Mucosa of stomach (tissue), 1 donor: ENCODE measurements around the gene RTF2.
"Not testable (repeated sequence)": the region's sequence is repeated elsewhere in the genome, so short reads cannot be mapped to it uniquely, and the experiment has no call there.

Experiments
- H3K27me3 ChIP-seq: one replicate; pipeline ENCODE4 v1.7.0; 2013; ENCODE audit warnings: mild to moderate bottlenecking, low read length; ENCODE audit not compliant: control insufficient read depth, insufficient read depth
- H3K36me3 ChIP-seq: one replicate; pipeline ENCODE4 v1.7.0; 2013; ENCODE audit warnings: low read length; ENCODE audit not compliant: control insufficient read depth, insufficient read depth
- H3K4me1 ChIP-seq: one replicate; pipeline ENCODE4 v1.7.0; 2013; ENCODE audit warnings: mild to moderate bottlenecking, low read length; ENCODE audit not compliant: control insufficient read depth, insufficient read depth
- H3K4me3 ChIP-seq: one replicate; pipeline ENCODE4 v1.7.0; 2013; ENCODE audit warnings: low read length
- H3K9ac ChIP-seq: one replicate; pipeline ENCODE4 v1.7.0; 2013; ENCODE audit warnings: mild to moderate bottlenecking, low read length, moderate library complexity
- H3K9me3 ChIP-seq: one replicate; pipeline ENCODE4 v1.7.0; 2013; ENCODE audit warnings: mild to moderate bottlenecking, low read length, moderate library complexity; ENCODE audit not compliant: control insufficient read depth
- donor health status: Pancreatic carcinoma.

Gene RTF2

GRCh38 chr20:56511926-56512325, 43.5 kb downstream of the RTF2 start:
- Histone ChIP-seq H3K36me3 (no peaks in the 10 kb centered on the region), H3K4me1 (no peaks in the 10 kb centered on the region), H3K27me3 (no peaks in the 10 kb centered on the region), H3K9me3 (no peaks in the 10 kb centered on the region), H3K9ac (no peak overlapping the region), H3K4me3 (no peak overlapping the region)

- Histone ChIP-seq H3K27me3 (no peaks in the 10 kb centered on the region), H3K9ac (no peak overlapping the region), H3K4me3 (no peak overlapping the region), H3K36me3 (no peaks in the 10 kb centered on the region), H3K9me3 (no peaks in the 10 kb centered on the region), H3K4me1 (no peaks in the 10 kb centered on the region)
Observed at GRCh38 chr20:56513161-56514150, 45.0 kb downstream of the RTF2 start.

GRCh38 chr20:56516631-56517030, 48.2 kb downstream of the RTF2 start:
- no peaks in the 10 kb centered on the region for H3K36me3 ChIP-seq
- H3K4me3 ChIP-seq = no peak overlapping the region
- H3K9ac ChIP-seq = no peak overlapping the region

GRCh38 chr20:56517211-56517610, 48.8 kb downstream of the RTF2 start:
- Histone ChIP-seq H3K9ac (no peak overlapping the region), H3K4me3 (no peak overlapping the region), H3K27me3 (no peaks in the 10 kb centered on the region), H3K4me1 (no peaks in the 10 kb centered on the region), H3K36me3 (no peaks in the 10 kb centered on the region), H3K9me3 (no peaks in the 10 kb centered on the region)

More at GRCh38 chr20:56516631-56517030, 48.2 kb downstream of the RTF2 start:
- no peaks in the 10 kb centered on the region for H3K27me3 ChIP-seq
- H3K9me3 ChIP-seq = no peaks in the 10 kb centered on the region
- no peaks in the 10 kb centered on the region for H3K4me1 ChIP-seq

- no peak overlapping the region for H3K4me3 ChIP-seq
- H3K9ac ChIP-seq = no peak overlapping the region
- H3K4me1 ChIP-seq = no peaks in the 10 kb centered on the region
- no peaks in the 10 kb centered on the region for H3K27me3 ChIP-seq
- no peaks in the 10 kb centered on the region for H3K9me3 ChIP-seq
- H3K36me3 ChIP-seq = no peaks in the 10 kb centered on the region
Observed at GRCh38 chr20:56517641-56518040, 49.2 kb downstream of the RTF2 start.

- no peaks in the 10 kb centered on the region for H3K9me3 ChIP-seq
- H3K27me3 ChIP-seq = no peaks in the 10 kb centered on the region
- no peak overlapping the region for H3K9ac ChIP-seq
- no peaks in the 10 kb centered on the region for H3K4me1 ChIP-seq
- H3K4me3 ChIP-seq = no peak overlapping the region
- no peaks in the 10 kb centered on the region for H3K36me3 ChIP-seq
Observed at GRCh38 chr20:56518126-56518525, 49.7 kb downstream of the RTF2 start.

GRCh38 chr20:56518721-56519398, 50.4 kb downstream of the RTF2 start:
- no peaks in the 10 kb centered on the region for H3K27me3 ChIP-seq
- H3K36me3 ChIP-seq = no peaks in the 10 kb centered on the region
- H3K9me3 ChIP-seq = no peaks in the 10 kb centered on the region
- no peak overlapping the region for H3K9ac ChIP-seq
- no peak overlapping the region for H3K4me3 ChIP-seq
- no peaks in the 10 kb centered on the region for H3K4me1 ChIP-seq

GRCh38 chr20:56519551-56519950, 51.1 kb downstream of the RTF2 start:
- H3K9me3 ChIP-seq = no peaks in the 10 kb centered on the region
- H3K4me1 ChIP-seq = no peaks in the 10 kb centered on the region
- no peaks in the 10 kb centered on the region for H3K36me3 ChIP-seq
- no peak overlapping the region for H3K9ac ChIP-seq
- no peaks in the 10 kb centered on the region for H3K27me3 ChIP-seq
- no peak overlapping the region for H3K4me3 ChIP-seq

- no peaks in the 10 kb centered on the region for H3K9me3 ChIP-seq
- no peaks in the 10 kb centered on the region for H3K27me3 ChIP-seq
- H3K4me1 ChIP-seq = no peaks in the 10 kb centered on the region
- H3K36me3 ChIP-seq = no peaks in the 10 kb centered on the region
- H3K4me3 ChIP-seq = no peak overlapping the region
- H3K9ac ChIP-seq = no peak overlapping the region
Observed at GRCh38 chr20:56520180-56520579, 51.8 kb downstream of the RTF2 start.

- not testable (repeated sequence) for H3K9ac ChIP-seq
Observed at GRCh38 chr20:56520746-56521354, 52.4 kb downstream of the RTF2 start.

GRCh38 chr20:56522311-56522710, 53.9 kb downstream of the RTF2 start:
- H3K4me3 ChIP-seq = no peak overlapping the region
- no peaks in the 10 kb centered on the region for H3K9me3 ChIP-seq
- no peaks in the 10 kb centered on the region for H3K4me1 ChIP-seq

More at GRCh38 chr20:56520746-56521354, 52.4 kb downstream of the RTF2 start:
- H3K27me3 ChIP-seq, H3K36me3 ChIP-seq, H3K9me3 ChIP-seq, H3K4me1 ChIP-seq, H3K4me3 ChIP-seq: not testable (repeated sequence)

GRCh38 chr20:56524444-56524843, 56.0 kb downstream of the RTF2 start, which contains the start of gene FAM209A:
Gene FAM209A (plus strand): TSS chr20:56524744. CDS start chr20:56524809, 65 bp downstream.
- not testable (repeated sequence) for H3K4me3 ChIP-seq, H3K9ac ChIP-seq, H3K9me3 ChIP-seq, H3K36me3 ChIP-seq, H3K4me1 ChIP-seq, H3K27me3 ChIP-seq

More at GRCh38 chr20:56522311-56522710, 53.9 kb downstream of the RTF2 start:
- H3K9ac ChIP-seq = no peak overlapping the region
- no peaks in the 10 kb centered on the region for H3K27me3 ChIP-seq
- no peaks in the 10 kb centered on the region for H3K36me3 ChIP-seq
